HG03342 (cell line): ENCODE measurements around the gene ANKRD28.
"Not testable (repeated sequence)": the region's sequence is repeated elsewhere in the genome, so short reads cannot be mapped to it uniquely, and the experiment has no call there.

Source experiments
- ATAC-seq: cut with Tn5 transposase; IDR thresholded peaks from one replicate; pipeline ENCODE4 v1.9.1; 2021; ENCODE audit warnings: mild to moderate bottlenecking, moderate library complexity; ENCODE audit not compliant: unreplicated experiment

The ANKRD28 gene

GRCh38 chr3:15638891-15639262 lies 158.9 kb downstream of the ANKRD28 start:
- no peak for ATAC-seq

GRCh38 chr3:15638193-15638890 lies 159.4 kb downstream of the ANKRD28 start:
- no peak for ATAC-seq

GRCh38 chr3:15637131-15637951 lies 160.4 kb downstream of the ANKRD28 start:
- ATAC-seq: peak; percentile 46

GRCh38 chr3:15636028-15636709 lies 161.6 kb downstream of the ANKRD28 start:
- no peak for ATAC-seq

GRCh38 chr3:15635121-15635661 lies 162.6 kb downstream of the ANKRD28 start:
- no peak for ATAC-seq

- ATAC-seq: no peak
Measured at GRCh38 chr3:15634671-15635070, 163.1 kb downstream of the ANKRD28 start.

GRCh38 chr3:15633766-15634598 lies 163.8 kb downstream of the ANKRD28 start:
- no peak for ATAC-seq

- ATAC-seq: no peak
Measured at GRCh38 chr3:15633159-15633558, 164.6 kb downstream of the ANKRD28 start.

GRCh38 chr3:15632212-15632580 lies 165.6 kb downstream of the ANKRD28 start:
- ATAC-seq: no peak

- ATAC-seq: no peak
Measured at GRCh38 chr3:15631426-15632211, 166.2 kb downstream of the ANKRD28 start.

GRCh38 chr3:15630646-15631350 lies 167.0 kb downstream of the ANKRD28 start:
- no peak for ATAC-seq

GRCh38 chr3:15629860-15630597 lies 167.8 kb downstream of the ANKRD28 start:
- ATAC-seq: peak; percentile 98

GRCh38 chr3:15628967-15629366 lies 168.8 kb downstream of the ANKRD28 start:
- ATAC-seq: no peak

GRCh38 chr3:15623535-15624440 lies 174.0 kb downstream of the ANKRD28 start:
- no peak for ATAC-seq

GRCh38 chr3:15619659-15620464 lies 177.9 kb downstream of the ANKRD28 start:
- not testable (repeated sequence) for ATAC-seq
